ENCODE results near the gene GAL.
"Not testable (repeated sequence)": the region's sequence is repeated elsewhere in the genome, so short reads cannot be mapped to it uniquely, and the experiment has no call there.

The GAL gene

GRCh38 chr11:68684385-68685356 lies at the start of gene GAL:
TSS of gene GAL (plus strand) at chr11:68684544. CDS start at chr11:68684924, 380 bp downstream.
- in situ Hi-C loops (cut with HindIII; ENCODE audit: low pct_ligation_motif_present, low pct_unique_long_range_greater_than_20kb, low sequenced_read_pairs): no loop called here
- DNase-seq: peak; percentile 26

- DNase-seq; in situ Hi-C loops (cut with HindIII; ENCODE audit: low pct_ligation_motif_present, low pct_unique_long_range_greater_than_20kb, low sequenced_read_pairs): not testable (repeated sequence)
Measured at GRCh38 chr11:68634606-68635005, 49.7 kb upstream of the GAL start.

GRCh38 chr11:68635172-68635571 lies 49.2 kb upstream of the GAL start:
- in situ Hi-C loops (cut with HindIII; ENCODE audit: low pct_ligation_motif_present, low pct_unique_long_range_greater_than_20kb, low sequenced_read_pairs); DNase-seq: not testable (repeated sequence)

GRCh38 chr11:68635883-68636282 lies 48.5 kb upstream of the GAL start:
- in situ Hi-C loops (cut with HindIII; ENCODE audit: low pct_ligation_motif_present, low pct_unique_long_range_greater_than_20kb, low sequenced_read_pairs); DNase-seq: not testable (repeated sequence)

- in situ Hi-C loops (cut with HindIII; ENCODE audit: low pct_ligation_motif_present, low pct_unique_long_range_greater_than_20kb, low sequenced_read_pairs); DNase-seq: not testable (repeated sequence)
Measured at GRCh38 chr11:68639322-68639721, 45.0 kb upstream of the GAL start.

GRCh38 chr11:68641880-68642279 lies 42.5 kb upstream of the GAL start:
- in situ Hi-C loops (cut with HindIII; ENCODE audit: low pct_ligation_motif_present, low pct_unique_long_range_greater_than_20kb, low sequenced_read_pairs): no loop called here
- no peak for DNase-seq

GRCh38 chr11:68643585-68643984 lies 40.8 kb upstream of the GAL start:
- DNase-seq: no peak
- in situ Hi-C loops (cut with HindIII; ENCODE audit: low pct_ligation_motif_present, low pct_unique_long_range_greater_than_20kb, low sequenced_read_pairs): no loop called here

GRCh38 chr11:68646832-68647231 lies 37.5 kb upstream of the GAL start:
- in situ Hi-C loops (cut with HindIII; ENCODE audit: low pct_ligation_motif_present, low pct_unique_long_range_greater_than_20kb, low sequenced_read_pairs): no loop called here
- DNase-seq: no peak

- in situ Hi-C loops (cut with HindIII; ENCODE audit: low pct_ligation_motif_present, low pct_unique_long_range_greater_than_20kb, low sequenced_read_pairs): no loop called here
- DNase-seq: no peak
Measured at GRCh38 chr11:68649851-68650555, 34.3 kb upstream of the GAL start.

- no peak for DNase-seq
- in situ Hi-C loops (cut with HindIII; ENCODE audit: low pct_ligation_motif_present, low pct_unique_long_range_greater_than_20kb, low sequenced_read_pairs): no loop called here
Measured at GRCh38 chr11:68650801-68651200, 33.5 kb upstream of the GAL start.

- DNase-seq: no peak
- in situ Hi-C loops (cut with HindIII; ENCODE audit: low pct_ligation_motif_present, low pct_unique_long_range_greater_than_20kb, low sequenced_read_pairs): no loop called here
Measured at GRCh38 chr11:68651208-68651984, 32.9 kb upstream of the GAL start.

- in situ Hi-C loops (cut with HindIII; ENCODE audit: low pct_ligation_motif_present, low pct_unique_long_range_greater_than_20kb, low sequenced_read_pairs): no loop called here
- no peak for DNase-seq
Measured at GRCh38 chr11:68651985-68652682, 32.2 kb upstream of the GAL start.

GRCh38 chr11:68652683-68653156 lies 31.6 kb upstream of the GAL start:
- in situ Hi-C loops (cut with HindIII; ENCODE audit: low pct_ligation_motif_present, low pct_unique_long_range_greater_than_20kb, low sequenced_read_pairs): no loop called here
- DNase-seq: no peak

GRCh38 chr11:68653486-68654430 lies 30.6 kb upstream of the GAL start:
- in situ Hi-C loops (cut with HindIII; ENCODE audit: low pct_ligation_motif_present, low pct_unique_long_range_greater_than_20kb, low sequenced_read_pairs): no loop called here

GRCh38 chr11:68654978-68655377 lies 29.4 kb upstream of the GAL start:
- in situ Hi-C loops (cut with HindIII; ENCODE audit: low pct_ligation_motif_present, low pct_unique_long_range_greater_than_20kb, low sequenced_read_pairs): no loop called here
- no peak for DNase-seq

More at GRCh38 chr11:68653486-68654430, 30.6 kb upstream of the GAL start:
- DNase-seq: no peak

- in situ Hi-C loops (cut with HindIII; ENCODE audit: low pct_ligation_motif_present, low pct_unique_long_range_greater_than_20kb, low sequenced_read_pairs): no loop called here
- no peak for DNase-seq
Measured at GRCh38 chr11:68655406-68655805, 28.9 kb upstream of the GAL start.

GRCh38 chr11:68655806-68656205 lies 28.5 kb upstream of the GAL start:
- in situ Hi-C loops (cut with HindIII; ENCODE audit: low pct_ligation_motif_present, low pct_unique_long_range_greater_than_20kb, low sequenced_read_pairs): no loop called here
- no peak for DNase-seq

All from ACHN (cell line).